NB4 (cell line): ENCODE measurements around the gene ZBTB20.

ENCODE experiments used
- MAX ChIP-seq: IDR thresholded peaks from 2 replicates; pipeline ENCODE4 v1.6.1; 2011; ENCODE audit warnings: low read depth, low read length
- MYC ChIP-seq: IDR thresholded peaks from 2 replicates; pipeline ENCODE4 v1.6.1; 2011; ENCODE audit warnings: low read depth, low read length
- POLR2A ChIP-seq: IDR thresholded peaks from 2 replicates; pipeline ENCODE4 v1.6.1; 2011; ENCODE audit warnings: mild to moderate bottlenecking; ENCODE audit not compliant: insufficient read length; ENCODE audit errors: extremely low read depth
- TF ChIP-seq, protein P1 (sequence below): IDR thresholded peaks from one replicate; pipeline ENCODE4 v1.5.1; 2012; ENCODE audit warnings: low read depth, low read length

GRCh38 chr3:114432310-114432709, 714.8 kb downstream of the ZBTB20 start:
- no peak for TF ChIP-seq MAX
- TF ChIP-seq, protein P1, sequence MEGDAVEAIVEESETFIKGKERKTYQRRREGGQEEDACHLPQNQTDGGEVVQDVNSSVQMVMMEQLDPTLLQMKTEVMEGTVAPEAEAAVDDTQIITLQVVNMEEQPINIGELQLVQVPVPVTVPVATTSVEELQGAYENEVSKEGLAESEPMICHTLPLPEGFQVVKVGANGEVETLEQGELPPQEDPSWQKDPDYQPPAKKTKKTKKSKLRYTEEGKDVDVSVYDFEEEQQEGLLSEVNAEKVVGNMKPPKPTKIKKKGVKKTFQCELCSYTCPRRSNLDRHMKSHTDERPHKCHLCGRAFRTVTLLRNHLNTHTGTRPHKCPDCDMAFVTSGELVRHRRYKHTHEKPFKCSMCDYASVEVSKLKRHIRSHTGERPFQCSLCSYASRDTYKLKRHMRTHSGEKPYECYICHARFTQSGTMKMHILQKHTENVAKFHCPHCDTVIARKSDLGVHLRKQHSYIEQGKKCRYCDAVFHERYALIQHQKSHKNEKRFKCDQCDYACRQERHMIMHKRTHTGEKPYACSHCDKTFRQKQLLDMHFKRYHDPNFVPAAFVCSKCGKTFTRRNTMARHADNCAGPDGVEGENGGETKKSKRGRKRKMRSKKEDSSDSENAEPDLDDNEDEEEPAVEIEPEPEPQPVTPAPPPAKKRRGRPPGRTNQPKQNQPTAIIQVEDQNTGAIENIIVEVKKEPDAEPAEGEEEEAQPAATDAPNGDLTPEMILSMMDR: no peak
- TF ChIP-seq POLR2A: no peak
- no peak for TF ChIP-seq MYC
